ENCODE data around the gene C17orf113. TPM values are rescaled to one million over a fixed set of nuclear protein-coding genes. Genes with fewer than 3 reads are reported as not detected.

C17orf113 gene
- total RNA-seq = 0.18 and 0.49 TPM in 2 replicates

GRCh38 chr17:42050393-42051012 is at the start of gene C17orf113:
Gene C17orf113, minus strand, starts transcription at chr17:42050601. Its CDS starts 7,225 bp downstream, at chr17:42043376.

GRCh38 chr17:42097691-42098631 is 47.6 kb upstream of the C17orf113 start, which contains the start of gene ZNF385C:
Gene ZNF385C, minus strand, starts transcription at chr17:42098473. Its CDS starts 35,417 bp downstream, at chr17:42063056.

GRCh38 chr17:42019509-42020404 is 30.6 kb downstream of the C17orf113 start, which contains the start of gene NKIRAS2:
Gene NKIRAS2, plus strand, starts transcription at chr17:42020090. Its CDS starts 1,488 bp downstream, at chr17:42021578.

GRCh38 chr17:42016941-42017865 is 33.2 kb downstream of the C17orf113 start, which contains the start of gene DNAJC7:
Gene DNAJC7, minus strand, starts transcription at chr17:42017439. Its CDS starts 23 bp downstream, at chr17:42017416.

Other genes with a start within 250 kb of the C17orf113 start
- gene P3H4, start 238.7 kb downstream of the C17orf113 start, total RNA-seq = 86.3 and 93.0 TPM in 2 replicates
- gene FKBP10, start 237.6 kb downstream of the C17orf113 start, total RNA-seq = 676 and 811 TPM in 2 replicates
- gene NT5C3B, start 214.4 kb downstream of the C17orf113 start, total RNA-seq = 43.9 and 65.1 TPM in 2 replicates
- not detected in 2 replicates for gene KLHL10, start 212.8 kb downstream of the C17orf113 start, total RNA-seq
- gene KLHL11, start 185.2 kb downstream of the C17orf113 start, total RNA-seq = 17.1 and 23.3 TPM in 2 replicates
- gene ACLY, start 131.7 kb downstream of the C17orf113 start, total RNA-seq = 187 and 262 TPM in 2 replicates
- gene ODAD4, start 120.0 kb downstream of the C17orf113 start, total RNA-seq = 0.16 and 0.18 TPM in 2 replicates
- 64.6 and 82.6 TPM in 2 replicates for gene CNP, start 83.8 kb downstream of the C17orf113 start, total RNA-seq
- 51.7 and 54.7 TPM in 2 replicates for gene DNAJC7, start 33.2 kb downstream of the C17orf113 start, total RNA-seq
- 60.7 and 84.6 TPM in 2 replicates for gene NKIRAS2, start 30.5 kb downstream of the C17orf113 start, total RNA-seq
- gene ZNF385C, start 47.9 kb upstream of the C17orf113 start, total RNA-seq = not detected in 2 replicates
- 6.3 and 10.4 TPM in 2 replicates for gene DHX58, start 62.1 kb upstream of the C17orf113 start, total RNA-seq
- 9.9 and 10.2 TPM in 2 replicates for gene KAT2A, start 70.8 kb upstream of the C17orf113 start, total RNA-seq
- gene HSPB9, start 72.2 kb upstream of the C17orf113 start, total RNA-seq = not detected in 2 replicates
- gene RAB5C, start 104.4 kb upstream of the C17orf113 start, total RNA-seq = 120 and 154 TPM in 2 replicates
- not detected in 2 replicates for gene KCNH4, start 130.5 kb upstream of the C17orf113 start, total RNA-seq
- not detected in 2 replicates for gene HCRT, start 134.9 kb upstream of the C17orf113 start, total RNA-seq
- gene GHDC, start 143.9 kb upstream of the C17orf113 start, total RNA-seq = 16.8 and 22.5 TPM in 2 replicates
- 20.6 and 22.9 TPM in 2 replicates for gene STAT5B, start 225.8 kb upstream of the C17orf113 start, total RNA-seq
- 27.3 and 34.0 TPM in 2 replicates for gene STAT5A, start 237.9 kb upstream of the C17orf113 start, total RNA-seq